Upper lobe of left lung (tissue), 4 donors: ENCODE data around the gene SLC24A5.

ENCODE experiments used
- EP300 ChIP-seq, 4 donors: sonication (generic); formaldehyde crosslinking; IDR thresholded peaks; one replicate each; pipeline ENCODE4 v1.5.1; 2017; ENCODE audit warnings: antibody characterized with exemption in 4 of 4, control low read depth in 2 of 4
- POLR2A ChIP-seq, 4 donors: fragments of 450-650 bp; IDR thresholded peaks; one replicate each; pipeline ENCODE4 v1.5.1; 2016 to 2017; ENCODE audit warnings: antibody characterized with exemption in 4 of 4, mild to moderate bottlenecking in 2 of 4
- POLR2AphosphoS5 ChIP-seq, 2 donors: sonication (generic); formaldehyde crosslinking; IDR thresholded peaks; one replicate each; pipeline ENCODE4 v1.5.1; 2017; ENCODE audit warnings: antibody characterized with exemption in 2 of 2
- TF ChIP-seq, protein P1 (sequence below), 6 experiments: fragments of 450-650 bp in 4 of 6; fragments of 200-600 bp in 2 of 6; sonication (generic) in 2 of 6; IDR thresholded peaks; one replicate each; pipeline ENCODE4 v1.5.1; 2016 to 2019; ENCODE audit warnings: antibody characterized with exemption in 6 of 6

- TF ChIP-seq, protein P1, sequence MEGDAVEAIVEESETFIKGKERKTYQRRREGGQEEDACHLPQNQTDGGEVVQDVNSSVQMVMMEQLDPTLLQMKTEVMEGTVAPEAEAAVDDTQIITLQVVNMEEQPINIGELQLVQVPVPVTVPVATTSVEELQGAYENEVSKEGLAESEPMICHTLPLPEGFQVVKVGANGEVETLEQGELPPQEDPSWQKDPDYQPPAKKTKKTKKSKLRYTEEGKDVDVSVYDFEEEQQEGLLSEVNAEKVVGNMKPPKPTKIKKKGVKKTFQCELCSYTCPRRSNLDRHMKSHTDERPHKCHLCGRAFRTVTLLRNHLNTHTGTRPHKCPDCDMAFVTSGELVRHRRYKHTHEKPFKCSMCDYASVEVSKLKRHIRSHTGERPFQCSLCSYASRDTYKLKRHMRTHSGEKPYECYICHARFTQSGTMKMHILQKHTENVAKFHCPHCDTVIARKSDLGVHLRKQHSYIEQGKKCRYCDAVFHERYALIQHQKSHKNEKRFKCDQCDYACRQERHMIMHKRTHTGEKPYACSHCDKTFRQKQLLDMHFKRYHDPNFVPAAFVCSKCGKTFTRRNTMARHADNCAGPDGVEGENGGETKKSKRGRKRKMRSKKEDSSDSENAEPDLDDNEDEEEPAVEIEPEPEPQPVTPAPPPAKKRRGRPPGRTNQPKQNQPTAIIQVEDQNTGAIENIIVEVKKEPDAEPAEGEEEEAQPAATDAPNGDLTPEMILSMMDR (IDR thresholded peaks at IDR 0.05), result no peak
- TF ChIP-seq POLR2A (IDR thresholded peaks at IDR 0.05) (no peak), POLR2AphosphoS5 (IDR thresholded peaks at IDR 0.05) (no peak), EP300 (IDR thresholded peaks at IDR 0.05) (no peak)
Observed at GRCh38 chr15:48170981-48171380, 50.2 kb downstream of the SLC24A5 start.
